NCI-H82 treated with DMSO at 0.1 percent for 48 hours (cell line): Measurements from ENCODE around the gene BNC2.

Source experiments
- DNase-seq: peaks from one replicate; lab custom pipeline; 2025; ENCODE audit not compliant: unreplicated experiment; lab: John Stamatoyannopoulos, UW

BNC2 gene

DNA sequence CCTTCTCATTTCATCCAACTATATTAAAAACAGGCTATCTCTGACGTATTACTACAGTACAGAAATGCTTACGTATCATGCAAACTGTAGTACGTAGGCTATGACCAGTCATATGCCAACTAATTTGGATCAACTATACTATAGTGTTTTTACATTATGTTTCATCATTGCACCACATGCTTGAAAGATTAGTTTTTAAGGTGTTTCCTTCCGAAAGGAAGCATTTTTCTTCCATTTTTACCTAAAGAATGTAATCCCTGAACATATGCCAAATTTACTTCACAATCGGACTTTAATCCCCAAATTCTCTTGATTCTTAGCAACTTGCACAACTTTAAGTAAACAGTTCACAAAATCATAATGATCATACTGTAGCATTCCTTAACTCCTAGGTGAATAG, 153.9 kb downstream of the BNC2 start:
- no peak for DNase-seq

DNA sequence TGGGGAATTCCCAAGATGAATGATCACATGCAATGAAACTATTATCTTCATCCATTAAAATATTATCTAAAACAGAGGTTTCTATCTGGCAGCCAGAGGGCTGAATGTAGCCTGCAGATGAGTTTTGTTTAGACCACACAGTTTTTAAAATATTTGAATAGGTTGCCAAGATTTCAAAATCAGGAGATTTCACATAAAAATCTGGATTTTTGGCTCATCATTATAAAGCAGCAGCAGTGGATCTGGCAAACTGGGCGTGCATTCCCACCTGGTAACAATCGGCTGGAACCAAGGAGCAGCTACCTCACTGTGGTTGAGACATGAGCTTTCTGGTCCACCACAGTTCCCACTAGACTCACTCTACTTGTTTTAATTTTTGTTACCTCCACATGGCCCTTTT, 155.1 kb downstream of the BNC2 start:
- no peak for DNase-seq

DNA sequence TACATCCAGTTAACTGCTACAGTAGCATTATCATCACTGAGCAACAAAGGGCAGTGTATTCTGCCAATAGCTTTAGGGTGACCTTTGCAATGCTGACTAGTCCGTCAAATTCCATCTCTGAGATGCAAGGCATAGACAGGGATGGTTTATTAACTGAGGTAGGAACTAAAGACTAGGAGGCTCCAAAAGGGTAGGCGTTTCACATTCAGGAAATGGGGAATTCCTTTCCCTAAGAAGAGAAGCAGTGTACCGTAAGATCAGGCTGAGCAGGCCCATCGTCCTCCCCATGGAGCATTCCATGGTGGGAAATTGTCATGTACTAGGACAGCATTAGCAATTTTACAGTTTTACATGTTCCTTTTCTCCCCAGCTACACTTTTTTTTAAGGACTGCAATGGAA, 157.7 kb downstream of the BNC2 start:
- no peak for DNase-seq

DNA sequence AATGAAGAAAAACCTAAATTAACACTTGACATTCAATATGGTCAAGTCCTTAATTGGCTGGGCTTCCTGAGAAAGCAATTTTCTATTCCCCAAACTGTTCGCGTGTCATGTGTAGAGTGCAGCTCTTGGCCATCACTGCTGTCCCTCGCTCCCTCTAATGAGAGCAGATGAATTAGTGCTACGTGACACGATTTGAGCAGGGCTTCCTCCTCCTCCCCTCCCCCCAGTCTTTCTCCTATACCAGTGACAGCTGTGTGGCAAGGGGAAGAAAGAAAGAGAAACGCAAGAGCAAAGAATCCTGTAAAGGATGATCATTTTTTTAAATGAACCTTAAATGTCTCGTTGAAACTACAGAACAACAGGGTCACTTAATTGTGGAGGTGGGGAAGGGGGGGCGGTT, 159.6 kb downstream of the BNC2 start:
- peak; percentile 75 for DNase-seq

DNA sequence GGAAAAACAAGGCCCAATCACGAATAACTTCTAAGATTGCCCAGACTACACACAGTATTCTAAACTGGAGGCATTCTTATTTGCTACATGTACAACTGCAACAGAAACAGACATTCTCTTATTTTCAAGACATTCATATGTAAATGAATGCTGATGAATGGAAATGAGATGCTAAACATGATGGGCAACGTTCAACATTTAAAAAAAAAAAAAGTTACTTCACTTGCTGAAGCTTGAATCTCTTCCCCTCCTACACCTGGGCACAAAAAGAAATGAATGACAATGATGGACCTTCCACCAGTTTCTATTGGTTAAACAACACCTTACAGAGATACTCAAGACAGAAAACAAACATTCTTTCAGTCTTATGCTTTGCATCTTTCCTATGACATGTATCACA, 160.5 kb downstream of the BNC2 start:
- no peak for DNase-seq

DNA sequence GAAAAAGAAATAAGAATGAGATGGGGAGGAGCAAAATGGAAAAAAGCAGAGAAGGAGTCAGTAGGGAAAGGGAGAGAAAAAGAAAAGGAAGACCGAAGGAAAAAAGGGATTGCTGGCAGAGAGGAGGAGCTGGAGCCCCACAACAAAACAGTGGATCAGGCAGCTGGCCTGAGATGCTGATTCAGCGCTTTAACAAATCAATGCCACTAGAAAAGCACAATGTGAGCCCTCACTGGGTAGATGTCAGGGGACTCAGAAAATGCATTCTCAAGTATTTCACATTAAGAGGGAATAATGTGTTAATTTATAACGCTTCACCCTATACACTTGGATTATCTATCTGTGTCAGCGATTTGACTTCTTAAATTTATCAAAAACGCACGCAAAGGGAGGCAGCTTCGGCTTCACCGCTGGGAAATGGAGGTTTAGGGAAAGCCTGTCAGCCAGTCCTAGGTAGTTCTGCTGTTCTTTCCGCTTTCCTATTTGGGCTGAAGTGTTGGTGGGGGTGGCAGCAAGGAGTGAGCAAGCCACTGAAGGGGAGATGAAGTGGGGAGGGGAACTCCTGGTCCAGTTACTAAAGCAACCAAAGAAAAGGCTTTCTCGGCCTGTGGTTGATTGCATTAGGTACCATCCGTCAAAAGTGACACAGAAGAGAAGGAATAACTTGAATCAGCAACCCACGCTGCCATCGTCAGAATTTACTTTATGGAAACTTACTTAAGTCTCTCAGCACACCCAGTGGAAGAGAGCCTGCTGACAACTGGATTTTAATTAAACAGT, 161.6 kb downstream of the BNC2 start:
- no peak for DNase-seq

DNA sequence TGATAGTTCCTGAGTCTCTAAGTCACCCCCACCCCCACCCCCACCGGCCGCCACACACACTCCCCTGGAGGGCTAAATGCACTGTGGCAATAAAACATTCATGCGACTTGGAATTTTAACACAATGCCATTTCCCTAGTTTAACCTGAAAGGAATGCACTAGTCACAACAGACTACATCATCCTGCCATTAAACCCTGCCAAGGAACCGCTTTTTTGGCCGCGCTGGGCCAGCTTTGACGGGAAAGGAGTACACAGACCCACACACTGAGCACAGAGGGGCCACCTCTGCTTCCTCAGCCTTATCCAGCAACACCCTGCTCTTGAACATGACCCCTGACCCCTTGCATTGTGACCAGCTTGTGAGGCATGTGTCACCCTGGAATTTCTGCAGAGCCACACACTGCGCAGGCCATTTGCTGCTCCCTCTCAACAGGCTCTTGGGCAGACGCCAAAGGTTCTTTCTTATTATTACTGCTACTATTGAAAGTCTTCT, 165.3 kb downstream of the BNC2 start:
- no peak for DNase-seq

DNA sequence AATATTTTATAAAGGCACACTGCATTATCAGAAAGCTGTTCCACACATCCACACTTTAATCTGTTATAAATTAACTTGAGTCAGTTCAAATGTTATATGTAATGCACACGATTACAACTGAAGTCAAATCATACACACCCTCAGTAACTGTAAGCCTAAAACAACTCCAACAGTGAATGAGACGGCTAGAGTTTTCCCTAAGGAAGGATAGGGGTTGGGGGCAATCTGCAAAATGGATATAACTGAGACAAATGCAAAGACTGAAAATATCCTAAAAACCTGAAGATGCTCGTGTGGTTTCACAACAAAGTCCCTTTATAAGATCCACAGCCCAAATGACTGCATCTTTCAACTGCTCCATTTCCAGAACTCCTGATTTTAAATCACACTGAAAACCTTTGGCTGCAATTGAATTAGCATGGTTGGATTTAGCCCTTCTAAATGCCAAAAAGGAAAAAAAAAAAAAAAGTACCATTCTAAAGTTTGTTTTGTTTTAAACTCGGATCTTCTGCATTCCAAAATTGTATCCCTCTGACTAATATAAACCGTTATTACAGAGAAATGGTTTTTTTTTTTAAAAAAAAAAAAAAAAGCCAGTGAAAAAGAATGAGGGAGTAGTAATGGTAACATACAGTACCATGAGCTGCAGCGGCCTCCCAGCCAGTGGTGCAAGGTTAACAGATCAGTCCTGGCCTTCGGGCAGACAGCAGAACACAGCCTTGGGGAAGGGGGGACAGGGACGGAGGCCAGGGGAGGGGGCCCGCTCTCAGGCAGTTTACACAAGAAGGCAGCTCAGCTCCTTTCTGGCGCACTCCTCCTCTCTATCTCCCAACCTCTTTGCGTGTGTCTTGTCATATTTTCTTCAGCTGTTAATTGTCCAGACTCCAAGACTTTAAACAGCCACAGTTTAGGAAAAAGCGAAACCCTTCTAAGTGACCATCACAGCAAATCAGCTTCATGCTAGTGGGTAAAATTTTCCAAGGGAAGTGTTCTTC, 166.1 kb downstream of the BNC2 start:
- no peak for DNase-seq

DNA sequence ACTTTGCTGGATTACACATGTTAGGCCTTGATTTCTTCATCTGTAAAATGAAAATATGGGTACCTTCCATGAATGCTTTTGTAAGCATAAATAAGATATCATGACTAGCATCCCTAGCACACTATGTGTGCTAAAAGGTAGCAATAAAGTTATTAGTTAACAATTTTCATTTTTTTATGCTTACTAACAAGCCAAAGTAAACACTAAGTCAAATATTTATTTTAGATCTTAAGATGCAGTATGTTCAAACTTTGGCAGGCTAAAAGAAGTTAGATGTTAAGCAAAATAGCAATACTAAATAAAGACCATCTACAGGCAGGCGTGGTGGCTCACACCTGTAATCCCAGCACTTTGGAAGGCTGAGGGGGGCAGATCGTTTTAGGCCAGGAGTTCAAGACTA, 169.1 kb downstream of the BNC2 start:
- DNase-seq = no peak

DNA sequence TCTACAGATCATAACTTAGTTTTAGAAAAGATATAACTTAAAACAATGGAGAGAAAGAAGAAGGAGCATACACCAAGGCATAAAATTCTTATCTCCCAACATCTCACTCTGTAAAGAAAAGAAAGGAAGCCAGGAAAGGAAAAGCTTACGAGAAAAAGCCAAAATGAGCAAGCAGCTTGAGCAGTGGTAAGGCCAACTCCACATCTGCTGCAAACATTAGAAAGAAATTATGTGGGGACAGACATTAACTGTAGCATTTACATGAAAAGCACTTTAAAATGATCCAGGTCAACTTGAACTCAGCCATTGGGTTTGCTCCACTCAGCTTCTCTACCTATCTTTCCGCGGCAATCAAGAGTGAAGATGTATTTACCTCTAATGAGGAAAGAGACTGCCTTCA, 176.9 kb downstream of the BNC2 start:
- DNase-seq = no peak

DNA sequence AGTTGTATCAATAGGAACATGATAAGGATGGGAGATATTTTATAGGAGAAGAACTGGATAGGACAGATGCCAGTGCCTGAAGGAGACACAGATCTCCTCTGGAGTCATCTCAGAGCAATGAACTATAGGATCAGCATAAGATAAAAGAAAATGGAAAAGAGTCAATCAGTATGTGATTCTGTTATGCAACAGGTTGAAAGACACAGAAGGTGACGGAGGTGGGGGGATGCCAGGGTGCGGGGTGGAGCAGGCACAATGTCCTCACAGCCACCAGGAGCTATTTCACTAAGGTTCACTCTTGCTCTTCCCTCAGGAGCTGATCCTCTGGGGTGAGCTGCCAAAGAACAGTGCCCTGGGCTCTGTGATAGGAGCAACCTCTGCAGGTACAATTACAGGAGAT, 179.8 kb downstream of the BNC2 start:
- DNase-seq = no peak

DNA sequence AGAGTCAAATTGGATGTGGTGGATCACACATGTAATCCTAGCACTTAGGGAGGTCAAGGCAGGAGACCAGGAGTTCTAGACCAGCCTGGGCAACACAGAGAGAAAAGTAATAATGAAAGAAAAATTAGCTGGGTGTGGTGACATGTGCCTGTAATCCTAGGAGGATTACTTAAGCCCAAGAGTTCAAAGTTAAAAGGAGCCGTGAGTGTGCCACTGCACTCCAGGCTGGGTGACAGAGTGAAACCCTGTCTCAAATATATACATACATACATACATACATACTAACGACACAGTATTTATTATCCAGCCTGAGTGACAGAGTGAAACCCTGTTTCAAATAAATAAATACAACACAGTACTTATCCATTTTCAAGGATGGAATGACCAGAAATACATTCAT, 180.3 kb downstream of the BNC2 start:
- DNase-seq = no peak

DNA sequence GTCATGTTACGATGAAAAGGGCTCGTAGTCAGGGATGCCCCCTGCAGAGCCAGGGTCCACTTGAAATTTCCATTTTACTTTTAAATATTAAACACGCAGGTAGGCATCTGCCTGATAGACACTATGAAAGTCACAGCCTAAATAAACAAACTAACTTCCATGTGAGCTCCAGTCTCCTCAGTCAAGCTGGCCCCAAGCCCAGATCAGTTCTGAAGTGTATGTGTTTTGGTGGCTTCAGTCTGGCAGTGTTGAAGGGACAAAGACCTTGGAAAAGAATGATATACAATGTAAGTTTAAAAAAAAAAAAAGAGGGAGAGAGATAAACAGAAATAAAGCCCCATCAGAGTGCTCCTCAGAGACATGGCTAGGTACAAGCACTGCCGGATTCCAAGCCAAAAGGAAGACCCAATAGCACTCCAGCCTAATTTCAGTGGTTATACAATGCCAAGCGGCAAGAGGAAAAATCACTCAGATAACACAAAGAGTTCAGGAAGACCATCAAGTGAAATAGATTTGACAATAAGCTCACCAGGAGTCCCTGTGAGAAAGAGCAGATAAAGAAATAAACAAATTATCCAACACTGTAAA, 181.0 kb downstream of the BNC2 start:
- no peak for DNase-seq

DNA sequence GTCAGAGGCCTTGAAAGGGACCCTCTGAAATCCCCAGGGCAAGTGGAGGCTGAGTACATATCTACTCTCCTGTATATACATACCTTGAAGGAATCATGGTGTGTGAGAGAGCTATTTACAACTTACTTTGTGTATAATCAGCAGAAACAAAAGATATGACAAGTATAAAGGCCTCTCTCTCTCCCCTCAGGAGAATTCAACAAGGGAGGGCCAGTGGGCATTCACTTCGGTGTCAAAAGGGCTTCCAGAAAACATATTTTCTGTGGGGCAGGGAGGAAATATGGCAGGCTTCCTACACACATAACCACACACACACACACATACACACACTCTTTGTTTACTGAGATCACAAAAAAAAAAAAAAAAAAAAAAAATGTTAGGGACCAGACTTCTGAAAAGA, 181.7 kb downstream of the BNC2 start:
- no peak for DNase-seq

DNA sequence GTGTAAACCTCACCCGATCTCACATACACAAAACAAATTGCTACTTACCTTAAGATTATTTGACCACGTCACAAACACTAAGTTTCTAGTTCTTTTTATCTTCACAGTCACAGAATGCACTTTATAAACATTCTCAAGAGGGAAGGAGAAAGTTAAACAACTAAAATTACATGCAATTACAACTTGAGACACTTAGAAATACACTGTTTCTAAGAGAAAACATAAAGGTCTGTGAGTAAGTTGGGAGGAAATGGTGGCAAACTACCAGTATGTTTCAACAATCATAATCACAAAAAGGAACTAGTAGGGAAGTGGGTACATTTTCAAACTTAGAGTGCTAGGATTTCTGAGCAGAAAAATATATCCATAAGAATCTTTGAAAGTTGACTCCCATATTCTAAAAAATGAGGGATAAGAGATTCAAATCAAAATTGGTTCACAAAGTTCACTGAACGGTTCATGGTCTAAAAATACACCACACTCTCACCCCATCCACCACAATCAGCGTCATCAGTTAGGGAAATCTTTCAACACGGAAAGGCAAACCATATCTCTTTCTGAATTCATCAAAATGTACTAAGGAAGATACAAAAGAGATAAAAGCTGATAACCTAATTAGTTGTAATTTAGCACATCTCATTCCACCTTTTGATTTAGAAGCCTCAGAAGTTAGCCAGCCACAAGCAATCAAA, 182.6 kb downstream of the BNC2 start:
- DNase-seq = no peak

DNA sequence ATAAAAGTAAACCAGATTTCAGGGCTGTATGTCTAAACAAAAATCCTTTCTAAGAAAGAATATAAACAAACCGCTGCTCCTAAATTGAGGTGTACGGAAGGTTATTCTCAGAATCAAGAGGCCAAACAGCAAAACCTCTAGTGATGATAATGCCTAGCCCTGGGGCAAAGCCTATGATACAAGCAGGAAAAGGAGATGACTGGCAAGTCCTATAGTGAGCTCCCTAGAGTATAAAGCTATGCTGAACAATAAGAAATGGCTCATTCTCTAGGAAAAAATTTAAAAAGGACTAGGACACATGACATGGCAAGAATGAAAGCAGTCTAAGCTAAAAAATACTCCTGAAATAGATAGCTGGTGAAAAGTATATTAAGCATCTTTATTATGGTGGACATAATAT, 187.1 kb downstream of the BNC2 start:
- DNase-seq = no peak

DNA sequence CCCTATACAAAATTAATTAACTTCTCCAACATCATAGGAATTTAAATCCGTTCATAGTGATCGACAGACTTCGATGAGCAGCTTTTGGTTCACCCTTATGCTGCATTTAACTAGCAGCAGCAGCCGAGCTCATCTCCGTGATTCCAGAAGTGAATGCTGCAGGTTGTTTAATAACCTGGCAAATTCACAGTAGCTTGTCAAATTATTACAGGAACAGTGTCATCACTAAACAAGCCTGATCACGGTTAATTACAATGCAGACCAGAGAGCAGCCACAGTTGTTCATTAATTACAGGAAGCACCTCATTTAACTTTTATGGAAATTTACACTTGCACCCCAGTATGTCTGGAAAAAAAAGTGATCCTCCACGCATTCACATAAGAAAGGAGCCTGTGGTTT, 188.2 kb downstream of the BNC2 start:
- DNase-seq = no peak

DNA sequence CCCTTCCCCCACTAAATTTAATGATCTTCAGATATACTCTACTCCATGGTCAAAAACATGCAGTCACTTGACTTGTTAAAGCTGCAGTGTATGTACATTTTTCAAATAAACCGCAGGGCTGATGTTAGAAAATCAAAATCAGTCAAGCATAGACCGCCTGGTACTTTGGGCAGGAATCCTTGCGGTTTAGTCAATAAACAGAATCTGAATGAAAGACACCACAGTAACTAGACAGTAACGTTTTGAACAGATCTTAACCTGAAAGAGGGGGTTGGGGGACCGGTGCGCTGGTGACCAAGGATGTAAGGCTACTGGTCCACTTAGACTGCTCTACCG, 188.8 kb downstream of the BNC2 start:
- DNase-seq = no peak

DNA sequence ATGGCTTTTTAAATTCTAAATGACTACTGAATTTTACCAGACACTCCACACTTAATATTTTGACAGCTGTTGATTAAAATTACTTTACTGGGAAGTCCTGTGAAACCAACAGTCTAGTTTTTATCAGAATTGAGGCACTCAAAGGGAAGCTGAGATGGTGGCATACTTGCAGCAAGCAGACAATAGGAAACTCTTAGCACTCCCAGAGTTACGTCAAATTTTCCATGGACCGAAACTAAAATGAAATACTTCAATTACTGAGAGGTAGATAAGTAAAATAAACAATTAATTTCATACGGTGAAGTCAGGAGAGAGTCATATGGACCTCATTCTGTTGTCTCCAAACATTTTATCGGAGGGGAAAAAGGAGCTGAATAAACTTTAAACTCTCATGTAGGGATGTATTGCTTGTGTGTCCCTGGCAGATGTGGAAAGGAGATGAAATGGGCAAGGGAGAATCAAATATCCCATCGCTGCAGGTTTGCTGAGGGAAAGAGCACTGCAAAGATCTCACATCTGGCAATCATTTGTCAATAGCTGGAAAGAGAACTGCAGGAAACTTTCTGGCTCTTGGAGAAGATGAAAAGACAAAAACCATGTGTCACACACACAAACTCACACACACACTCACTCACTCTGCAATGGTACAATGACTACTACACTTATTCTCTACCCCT, 189.4 kb downstream of the BNC2 start:
- no peak for DNase-seq

DNA sequence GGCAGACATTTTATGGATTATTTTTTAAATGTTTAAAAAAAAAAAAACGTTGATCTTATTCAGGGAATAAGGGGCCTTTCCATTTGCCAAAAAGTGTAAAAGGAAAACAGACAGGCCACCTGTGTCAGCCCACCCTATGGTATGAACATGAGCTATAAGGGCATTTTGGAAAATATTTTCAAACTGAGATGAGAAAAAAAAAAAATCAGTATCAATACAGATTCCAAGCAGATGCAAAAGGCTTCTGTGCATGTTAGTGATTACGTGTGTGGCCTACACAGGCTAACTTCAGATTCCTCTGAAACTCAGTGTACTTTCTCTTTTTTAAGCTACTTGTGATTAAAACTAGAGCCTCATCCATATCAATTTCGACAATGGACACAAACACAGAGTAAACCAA, 189.9 kb downstream of the BNC2 start:
- DNase-seq = no peak
